NCI-H526 treated with DMSO at 0.1 percent for 48 hours (cell line): ENCODE measurements around the gene HSBP1.

Experiments
- DNase-seq: peaks from one replicate; lab custom pipeline; 2025; lab: John Stamatoyannopoulos, UW

HSBP1 gene

DNA sequence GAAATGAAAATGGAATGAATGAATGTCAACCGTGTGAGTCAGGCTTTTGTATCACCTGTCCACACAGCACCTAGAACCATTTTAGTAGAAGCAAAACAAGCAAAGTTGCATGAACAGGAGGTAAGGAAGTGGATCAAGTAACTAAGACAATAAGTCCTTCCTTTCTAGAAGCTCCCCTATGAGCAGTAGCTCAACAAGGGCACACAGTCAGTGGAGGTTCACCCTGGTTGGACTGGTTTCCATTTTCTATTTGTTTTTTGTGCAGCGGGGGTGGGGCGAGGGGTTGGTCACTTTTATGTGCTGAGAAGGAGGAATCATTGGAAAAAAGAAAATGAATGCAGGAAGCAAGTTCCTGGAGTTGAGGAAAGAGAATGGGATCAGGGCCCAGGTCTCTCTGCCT is 4.0 kb upstream of the HSBP1 start:
- no peak for DNase-seq

DNA sequence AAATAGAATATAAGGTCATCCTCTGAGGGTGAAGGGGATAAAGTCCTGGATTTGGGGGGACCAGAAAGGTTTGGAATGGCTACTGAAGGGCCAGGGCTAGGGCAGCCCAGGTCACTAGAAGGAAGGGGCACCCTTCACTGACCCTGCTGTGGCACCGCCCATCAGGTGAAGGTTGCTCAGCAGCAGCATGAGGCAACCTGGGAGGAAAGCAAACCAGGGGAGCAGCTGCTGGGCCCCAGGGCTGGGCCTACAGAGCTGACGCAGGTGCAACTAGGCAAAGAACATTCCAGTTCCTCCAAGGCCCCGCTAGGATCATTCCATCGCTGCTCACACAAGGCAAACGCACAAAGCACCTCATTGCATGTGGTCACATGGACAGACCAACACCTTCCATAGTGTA is 3.4 kb upstream of the HSBP1 start:
- no peak for DNase-seq

DNA sequence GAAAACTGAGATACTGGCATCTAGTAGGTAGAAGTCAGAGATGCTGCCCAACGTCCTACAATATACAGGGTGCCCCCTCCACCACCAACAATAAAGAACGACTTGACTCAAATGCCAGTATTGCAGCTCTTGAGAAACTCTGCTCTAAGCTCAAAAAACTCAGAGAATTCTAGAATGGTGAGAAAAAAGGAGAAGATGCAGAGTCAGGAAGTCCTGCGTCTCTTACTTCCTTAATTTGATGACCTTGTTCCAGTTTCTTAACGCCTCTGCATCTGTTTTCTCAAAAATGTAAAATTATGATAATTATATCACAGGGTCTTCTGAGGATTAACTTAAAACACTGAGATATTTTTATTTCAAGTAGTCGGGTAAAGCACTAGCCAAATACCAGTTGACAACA is 1.7 kb upstream of the HSBP1 start:
- DNase-seq = no peak

DNA sequence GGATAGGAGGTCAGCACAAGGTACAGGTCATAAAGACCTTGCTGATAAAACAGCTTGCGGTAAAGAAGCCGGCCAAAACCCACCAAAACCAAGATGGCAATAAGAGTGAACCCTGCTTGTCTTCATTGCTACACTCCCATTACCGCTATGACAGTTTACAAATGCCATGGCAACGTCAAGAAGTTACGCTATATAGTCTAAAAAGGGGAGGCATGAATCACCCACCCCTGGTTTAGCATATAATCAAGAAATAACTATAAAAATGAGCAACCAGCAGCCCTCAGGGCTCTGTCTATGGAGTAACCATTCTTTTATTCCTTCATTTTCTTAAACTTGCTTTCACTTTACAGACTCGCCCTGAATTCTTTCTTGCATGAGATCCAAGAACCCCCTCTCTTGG is 1.0 kb upstream of the HSBP1 start:
- no peak for DNase-seq

DNA sequence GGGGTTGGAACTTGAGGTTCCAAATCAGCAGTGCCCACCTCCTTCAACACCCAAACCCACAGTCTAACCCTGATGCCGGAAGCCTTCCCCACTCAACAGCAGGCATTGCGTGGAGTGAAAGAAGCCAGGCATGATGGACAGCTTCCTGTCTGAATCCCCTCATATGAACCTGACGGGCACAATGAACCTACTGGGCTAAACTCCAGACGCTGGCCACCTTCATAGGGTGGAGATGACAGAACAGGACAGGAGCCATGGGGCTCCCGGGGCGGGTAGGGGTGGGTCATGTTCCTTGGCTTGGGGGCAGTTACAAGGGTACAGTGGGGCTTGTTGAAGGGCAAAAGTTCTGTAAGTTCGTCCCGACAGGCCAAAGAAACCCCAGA is 460 bp upstream of the HSBP1 start:
- DNase-seq = no peak

DNA sequence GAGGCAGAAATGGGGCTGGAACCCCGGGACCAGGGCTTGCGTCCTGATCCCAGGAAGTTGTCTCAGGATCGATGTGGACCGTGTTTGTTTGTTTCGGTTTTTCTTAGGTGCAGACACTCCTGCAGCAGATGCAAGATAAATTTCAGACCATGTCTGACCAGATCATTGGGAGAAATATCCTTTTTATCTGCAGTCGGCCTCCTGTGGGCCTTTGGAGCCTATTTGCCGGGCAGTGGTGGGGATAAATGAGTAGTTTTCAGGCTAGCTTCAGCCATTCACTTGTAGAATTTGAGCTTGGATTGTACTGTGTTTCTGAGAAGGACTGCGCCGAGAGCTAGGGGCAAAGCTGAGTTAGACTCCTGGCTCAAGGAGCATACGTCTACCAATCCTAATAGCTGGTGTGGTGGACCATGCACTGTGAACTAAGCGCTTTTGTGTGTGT is 816 bp downstream of the HSBP1 start:
- DNase-seq = no peak

DNA sequence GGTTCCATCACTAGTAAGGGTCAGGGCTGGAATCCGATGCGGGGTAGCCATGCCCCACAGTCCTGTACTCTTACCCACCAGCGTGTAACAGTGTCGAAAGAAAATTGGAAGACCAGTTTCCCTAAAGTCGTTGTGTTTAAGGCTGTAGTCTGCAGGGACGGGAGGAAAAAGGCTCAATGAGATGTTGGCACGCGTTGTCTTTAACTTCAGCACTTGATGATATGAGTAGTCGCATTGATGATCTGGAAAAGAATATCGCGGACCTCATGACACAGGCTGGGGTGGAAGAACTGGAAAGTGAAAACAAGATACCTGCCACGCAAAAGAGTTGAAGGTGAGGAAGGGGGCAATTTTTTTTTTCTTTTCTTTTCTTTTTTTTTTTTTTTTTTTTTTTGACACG is 1.3 kb downstream of the HSBP1 start:
- no peak for DNase-seq

DNA sequence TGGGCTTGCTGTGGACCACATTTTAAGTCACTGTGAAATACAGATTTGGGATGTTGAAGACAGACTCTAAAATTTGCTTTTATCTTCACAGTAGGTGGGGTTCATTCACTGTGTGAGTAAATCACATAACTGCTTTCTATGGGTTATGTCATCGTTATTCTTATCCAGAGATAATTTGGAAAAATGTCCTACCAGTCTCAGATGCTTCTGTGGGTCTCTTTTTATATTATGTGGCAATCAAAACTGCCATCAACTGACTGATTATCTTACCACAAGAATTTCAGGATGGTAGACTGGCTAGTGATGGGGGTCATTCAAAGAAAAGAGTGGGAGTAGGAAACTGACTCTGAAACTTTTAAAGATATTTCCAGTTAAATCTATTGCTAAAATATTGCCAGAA is 3.1 kb downstream of the HSBP1 start:
- DNase-seq = no peak

DNA sequence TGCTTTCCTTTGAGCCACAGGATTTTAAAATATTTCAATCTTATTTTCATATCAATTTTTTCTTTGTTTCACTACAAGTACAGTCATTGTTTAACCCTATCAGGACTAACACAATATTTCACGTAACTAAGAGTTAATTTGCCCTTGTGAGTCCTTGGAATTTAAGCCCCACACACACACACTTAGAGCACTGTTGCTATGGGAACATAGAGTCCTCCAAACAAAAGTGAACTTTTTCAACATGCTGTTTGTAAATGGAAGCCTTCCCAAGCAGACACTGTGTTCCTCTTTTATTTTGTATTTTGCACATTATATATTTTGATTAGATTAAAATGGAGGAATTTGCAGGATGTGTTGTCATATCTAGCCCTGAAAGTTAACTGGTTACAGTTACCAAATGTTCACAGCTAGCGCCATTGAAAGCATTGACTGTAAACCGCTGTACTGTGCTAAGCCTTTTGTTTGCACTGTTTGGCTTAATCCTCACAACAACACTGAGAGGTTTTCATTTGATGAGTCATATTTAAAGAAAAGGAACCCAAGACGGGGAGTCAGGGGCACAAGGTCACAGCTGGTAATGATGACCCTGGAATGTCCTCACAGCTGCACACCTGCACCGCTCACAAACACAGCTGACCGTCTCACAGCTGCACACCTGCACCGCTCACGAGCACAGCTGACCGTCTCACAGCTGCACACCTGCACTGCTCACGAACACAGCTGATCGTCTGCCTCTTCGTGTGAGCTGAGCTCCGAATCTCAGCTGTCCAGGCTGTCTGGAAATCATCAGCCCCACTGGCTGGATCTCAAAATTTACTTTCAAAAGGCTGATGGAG is 6.3 kb downstream of the HSBP1 start:
- DNase-seq = no peak

DNA sequence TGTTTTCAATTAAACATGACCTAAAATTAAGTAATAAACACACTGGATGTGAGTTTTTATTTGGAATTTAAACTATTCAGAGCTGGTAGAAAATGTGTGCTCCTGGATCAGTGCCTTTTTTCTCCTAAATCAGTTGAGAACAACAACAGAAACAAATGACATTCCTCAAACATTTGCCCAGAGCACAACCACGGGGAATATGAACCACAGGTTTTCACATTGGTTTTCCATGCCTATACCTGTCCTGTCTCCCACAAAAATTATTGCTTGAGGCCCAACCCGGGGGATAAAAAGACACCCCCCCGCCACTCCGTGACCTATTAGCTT is 6.8 kb downstream of the HSBP1 start:
- no peak for DNase-seq

DNA sequence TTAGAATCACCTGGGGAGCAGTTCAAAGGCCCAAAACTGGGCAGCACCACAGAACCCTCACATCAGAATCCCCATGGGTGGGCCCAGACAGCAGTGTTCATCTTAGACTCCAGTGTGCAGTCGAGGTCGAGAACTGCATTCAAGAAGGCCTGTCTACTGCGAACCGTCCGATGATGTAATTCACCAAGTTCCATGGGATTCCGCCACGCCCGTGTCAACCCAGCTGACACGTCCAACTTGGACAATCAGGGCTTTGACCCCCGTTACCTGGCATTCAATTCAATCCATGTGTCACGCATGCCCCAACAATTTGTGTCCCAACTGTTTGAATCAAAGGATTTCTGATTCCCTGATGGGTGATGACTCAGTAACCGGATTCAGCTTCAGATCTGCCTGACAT is 9.2 kb downstream of the HSBP1 start:
- no peak for DNase-seq

DNA sequence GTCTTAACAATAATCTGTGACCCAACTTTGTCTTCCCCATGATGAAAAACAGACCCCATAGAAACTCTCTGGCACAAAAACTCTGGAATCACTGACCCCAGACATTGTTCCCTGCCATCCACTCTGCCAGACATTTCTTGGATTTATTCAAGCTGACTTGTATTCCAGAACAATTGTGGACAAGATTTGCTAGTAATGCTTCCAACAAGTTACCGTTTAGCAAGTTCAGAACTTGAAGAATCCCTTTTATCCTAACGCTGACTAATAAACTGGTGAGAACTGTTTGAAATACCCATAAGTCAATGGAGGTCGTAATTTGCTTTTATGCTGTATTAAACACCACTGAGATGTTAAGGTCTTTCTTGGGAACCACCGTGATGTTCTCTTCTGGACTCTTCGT is 10.5 kb downstream of the HSBP1 start:
- DNase-seq = no peak

DNA sequence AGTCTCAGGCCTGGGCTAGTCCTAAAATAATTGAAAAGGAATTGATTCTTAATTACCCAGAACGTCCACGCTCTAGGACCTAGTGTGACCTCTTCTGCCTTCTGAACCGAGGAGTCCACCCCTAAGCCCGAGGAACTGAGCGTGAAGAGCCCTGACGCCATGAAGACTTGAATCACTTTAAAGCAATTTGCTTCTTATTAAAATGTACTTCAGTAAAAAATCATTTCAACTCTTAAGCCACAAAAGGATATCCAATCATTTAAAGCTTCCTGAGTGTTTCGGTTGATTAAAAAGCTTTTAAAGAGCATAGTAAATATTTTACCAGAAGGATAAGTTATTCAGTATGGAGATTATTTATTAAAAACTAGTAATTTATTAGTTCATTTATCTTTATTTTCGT is 11.6 kb downstream of the HSBP1 start:
- no peak for DNase-seq

DNA sequence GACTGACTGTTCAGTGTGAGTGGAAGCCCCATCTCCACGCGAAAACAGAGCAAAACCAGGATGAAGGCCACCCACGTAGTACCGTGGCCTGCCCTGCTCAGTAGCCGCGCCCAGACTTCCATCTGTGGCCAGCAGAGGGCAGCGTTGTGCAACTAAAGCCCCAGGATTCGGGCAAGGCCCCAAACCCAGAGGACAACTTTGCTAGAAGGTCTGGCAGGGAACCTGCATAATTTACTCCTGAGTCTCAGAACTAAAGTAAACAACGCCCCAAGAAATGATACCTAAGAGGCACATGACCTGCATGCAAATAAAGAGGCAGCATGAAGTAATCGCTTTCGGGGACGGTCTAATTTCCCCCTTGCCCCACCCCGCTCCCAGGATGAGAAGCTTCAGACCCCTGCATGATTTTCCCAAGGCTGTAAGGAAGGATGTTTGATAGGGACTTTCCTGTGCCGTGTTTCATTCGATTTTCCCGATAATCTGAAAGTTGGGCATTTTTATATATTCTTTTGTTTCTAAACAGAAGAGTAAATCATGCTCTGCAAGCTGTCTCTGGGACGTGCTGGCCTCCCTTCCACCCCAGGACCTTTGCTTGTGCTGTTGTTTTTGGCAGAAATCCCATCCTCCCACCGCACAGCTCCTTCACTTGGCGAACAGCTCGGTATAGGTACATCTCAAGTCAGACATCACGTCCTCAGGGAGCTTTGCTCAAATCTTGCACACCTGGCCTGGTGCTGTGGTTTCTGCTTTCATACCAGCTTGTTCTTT is 18.6 kb downstream of the HSBP1 start:
- no peak for DNase-seq

DNA sequence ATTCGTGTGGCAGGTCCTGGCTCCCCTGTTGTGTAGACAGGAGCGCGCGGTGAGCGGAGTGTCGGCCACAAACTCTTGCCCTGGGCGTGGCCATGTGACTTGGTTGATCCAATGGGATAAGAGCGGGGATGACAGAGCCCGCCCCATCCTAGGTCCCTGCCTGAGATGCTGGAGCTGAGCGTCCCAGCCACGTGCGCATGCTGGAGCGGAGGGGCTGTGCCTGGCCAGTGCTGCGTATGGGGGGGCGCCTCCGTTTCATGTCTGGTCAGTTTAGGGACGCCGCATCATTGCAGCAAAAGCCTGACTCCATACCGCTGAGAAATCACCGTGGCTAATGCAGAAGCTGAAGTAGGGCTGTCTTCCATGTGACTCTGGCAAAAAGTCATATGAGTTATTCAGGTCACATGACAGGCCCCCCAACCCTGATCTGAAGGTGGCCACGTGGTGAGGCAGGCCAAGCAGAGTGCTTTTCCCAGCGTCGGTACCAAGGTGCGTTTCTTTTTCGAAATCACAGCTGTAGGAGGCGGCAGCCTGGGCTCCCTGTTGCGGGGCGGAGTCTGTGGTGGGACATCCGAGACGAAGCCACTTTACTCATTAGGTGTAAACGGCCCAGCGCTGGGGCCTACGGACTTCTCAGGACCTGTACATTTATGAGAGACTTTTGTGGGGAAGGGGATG is 22.5 kb downstream of the HSBP1 start:
- no peak for DNase-seq

DNA sequence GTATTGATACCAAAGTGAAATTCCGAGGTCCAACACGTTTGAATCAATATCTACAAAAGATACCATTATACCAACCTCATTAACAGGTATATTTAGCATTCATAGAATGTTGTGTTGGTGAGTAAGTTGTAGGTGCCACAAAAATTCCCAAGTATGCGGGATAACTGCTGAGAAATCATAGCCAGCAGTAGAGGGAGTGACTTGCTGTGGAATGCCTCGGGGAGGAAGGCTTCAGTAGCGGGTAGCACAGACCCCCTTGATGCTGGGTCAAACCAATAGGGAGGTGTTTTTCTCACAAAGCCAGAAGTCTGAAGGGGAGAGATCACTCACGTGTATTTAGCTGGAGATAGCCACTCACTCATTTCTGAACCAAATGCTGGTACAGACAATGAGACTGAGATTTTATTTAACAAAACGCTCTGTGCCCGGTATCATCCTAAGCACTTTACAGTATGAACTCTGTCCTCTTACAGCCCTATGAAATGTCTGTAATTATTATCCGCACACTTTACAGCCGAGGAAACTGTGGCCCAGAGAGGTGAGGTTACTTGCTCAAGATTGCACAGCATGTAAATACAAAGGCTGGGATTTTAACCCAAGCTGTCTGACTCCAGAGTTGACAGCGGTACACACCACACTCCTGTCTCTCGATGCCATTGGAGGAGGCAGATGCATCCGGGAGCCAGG is 23.1 kb downstream of the HSBP1 start:
- DNase-seq = no peak

DNA sequence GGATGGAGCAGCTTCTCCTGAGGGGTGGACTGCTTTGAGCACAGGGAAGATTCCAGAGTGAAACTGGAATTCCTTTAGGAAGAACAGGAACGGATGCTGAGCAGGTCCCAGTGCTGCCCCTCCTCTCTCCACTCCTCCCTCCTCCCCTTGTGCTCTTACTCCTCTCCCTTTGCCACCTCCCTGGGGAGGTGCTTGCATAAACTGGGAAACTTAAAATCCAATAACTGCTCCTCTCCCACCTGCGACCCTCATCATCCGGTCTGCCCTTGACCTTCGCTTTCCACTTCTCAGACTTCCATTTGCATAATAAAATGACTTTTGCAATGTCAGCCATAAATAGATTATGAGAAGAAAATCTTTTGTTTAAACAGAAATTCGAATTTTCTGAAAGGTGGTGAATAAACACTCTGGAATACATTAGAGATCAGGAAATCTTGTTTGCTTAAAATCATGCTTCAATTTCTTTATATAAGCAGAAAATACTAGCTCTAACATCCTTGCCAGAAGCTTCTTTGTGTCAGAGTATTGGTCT is 23.7 kb downstream of the HSBP1 start:
- no peak for DNase-seq

DNA sequence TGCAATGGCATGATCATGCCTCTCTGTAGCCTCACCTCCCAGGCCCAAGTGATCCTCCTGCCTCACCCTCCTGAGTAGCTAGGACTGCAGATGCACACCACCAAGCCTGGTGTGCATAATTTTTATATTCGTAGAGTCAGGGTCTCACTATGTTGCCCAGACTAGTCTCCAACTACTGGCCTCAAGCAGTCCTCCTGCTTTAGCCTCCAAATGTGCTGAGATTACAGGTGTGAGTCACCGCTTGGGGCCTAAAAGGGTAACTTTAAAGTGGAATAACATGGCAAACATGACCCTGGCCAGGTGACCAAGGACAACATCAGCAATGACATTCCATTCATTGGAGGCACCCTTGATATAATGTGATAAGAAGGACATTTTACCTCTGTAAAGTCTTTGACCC is 26.1 kb downstream of the HSBP1 start:
- DNase-seq = no peak

DNA sequence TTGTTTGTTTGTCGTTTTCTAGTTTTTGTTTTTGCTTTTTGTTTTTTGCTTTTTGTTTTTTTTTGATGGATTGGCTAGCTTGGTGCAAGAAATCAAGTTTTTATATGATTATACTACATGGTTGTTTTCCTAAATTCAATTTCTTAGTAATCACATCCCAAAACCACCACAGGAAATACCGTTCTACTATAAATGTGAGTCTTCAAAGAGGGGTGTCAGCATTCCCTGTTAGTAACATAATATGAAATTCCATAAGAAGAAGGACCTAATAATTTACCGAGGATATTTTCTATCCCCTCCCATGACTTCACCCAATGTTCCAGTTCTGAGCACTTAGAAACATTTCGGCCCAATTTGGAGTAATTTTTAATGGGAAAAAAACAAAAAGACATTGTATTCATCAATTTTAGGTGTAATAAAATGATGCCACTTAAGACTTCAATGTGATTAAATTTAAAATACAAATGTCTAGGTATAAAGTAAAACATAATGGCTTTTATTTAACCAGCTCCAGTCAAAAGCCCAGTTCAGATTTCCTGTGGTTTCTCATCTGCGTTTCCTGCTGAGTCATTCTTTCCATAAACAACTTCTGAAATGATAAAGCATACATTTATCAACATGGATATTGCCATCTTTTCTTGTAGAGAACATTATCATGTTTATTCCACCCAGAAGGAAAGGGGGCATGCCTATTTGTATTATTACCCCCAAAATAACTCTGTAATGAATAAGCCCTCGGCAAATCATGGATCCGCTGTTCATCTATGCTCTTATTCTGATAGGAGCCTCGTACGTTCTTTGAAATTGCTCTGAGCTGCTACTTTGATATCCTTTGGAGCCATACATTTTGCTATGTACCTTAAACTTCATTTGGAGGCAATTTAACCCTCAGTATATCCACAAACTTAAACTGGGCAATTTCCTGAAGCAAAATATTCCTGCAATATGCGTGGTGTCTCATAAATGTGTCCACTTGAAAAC is 28.1 kb downstream of the HSBP1 start:
- no peak for DNase-seq

DNA sequence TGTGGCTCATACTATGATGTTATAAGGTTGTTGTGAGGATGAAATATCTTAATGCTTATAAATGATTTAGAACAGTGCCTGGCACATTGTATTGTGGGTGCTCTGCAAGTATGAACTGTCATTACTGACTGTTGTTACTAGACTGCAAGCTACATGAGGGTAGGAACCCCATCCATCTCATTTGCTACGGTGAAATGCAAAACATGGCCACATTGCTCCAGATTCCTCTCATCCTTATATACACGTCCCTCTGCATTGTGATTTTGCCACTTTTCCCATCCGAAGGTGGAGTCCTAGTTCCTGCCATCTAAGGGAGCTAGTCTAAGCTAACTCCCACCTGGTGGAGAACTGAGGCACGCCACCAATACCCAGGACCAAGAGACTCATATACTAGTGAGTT is 29.8 kb downstream of the HSBP1 start:
- no peak for DNase-seq

DNA sequence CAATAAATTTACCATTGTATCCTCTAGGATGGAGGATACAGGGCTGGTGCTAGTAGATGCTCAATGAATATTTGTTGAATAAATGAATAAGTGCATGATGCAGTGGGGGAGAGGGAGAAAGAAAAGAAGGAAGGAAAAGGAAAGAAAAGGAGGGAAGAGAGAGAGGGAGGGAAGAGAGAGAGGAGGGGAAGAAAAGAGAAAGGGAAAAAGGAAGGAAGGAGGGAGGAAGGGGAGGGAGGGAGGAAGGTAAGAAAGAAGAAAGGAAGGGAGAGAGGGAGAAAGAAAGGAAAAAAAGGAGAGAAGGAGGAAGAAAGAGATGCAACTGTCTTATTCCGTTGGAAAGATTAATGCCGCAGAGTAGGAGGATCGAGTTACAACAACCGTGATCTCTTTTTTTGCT is 30.4 kb downstream of the HSBP1 start:
- DNase-seq = no peak
